ENCODE data around the gene NEURL3. TPM values are rescaled to one million over a fixed set of nuclear protein-coding genes. Genes with fewer than 3 reads are reported as not detected.

NEURL3 gene
- total and polyA plus RNA-seq, 2 donors (not counting 3 experiments of a cell fraction or from before 2014, with no cell fraction given): not detected

GRCh38 chr2:96528006-96528699 lies 23.0 kb upstream of the NEURL3 start:
- peak overlapping the region; percentile 62 for H3K9ac ChIP-seq (replicated peaks; ENCODE audit: extremely low read depth, insufficient read depth, low read length)

DNA sequence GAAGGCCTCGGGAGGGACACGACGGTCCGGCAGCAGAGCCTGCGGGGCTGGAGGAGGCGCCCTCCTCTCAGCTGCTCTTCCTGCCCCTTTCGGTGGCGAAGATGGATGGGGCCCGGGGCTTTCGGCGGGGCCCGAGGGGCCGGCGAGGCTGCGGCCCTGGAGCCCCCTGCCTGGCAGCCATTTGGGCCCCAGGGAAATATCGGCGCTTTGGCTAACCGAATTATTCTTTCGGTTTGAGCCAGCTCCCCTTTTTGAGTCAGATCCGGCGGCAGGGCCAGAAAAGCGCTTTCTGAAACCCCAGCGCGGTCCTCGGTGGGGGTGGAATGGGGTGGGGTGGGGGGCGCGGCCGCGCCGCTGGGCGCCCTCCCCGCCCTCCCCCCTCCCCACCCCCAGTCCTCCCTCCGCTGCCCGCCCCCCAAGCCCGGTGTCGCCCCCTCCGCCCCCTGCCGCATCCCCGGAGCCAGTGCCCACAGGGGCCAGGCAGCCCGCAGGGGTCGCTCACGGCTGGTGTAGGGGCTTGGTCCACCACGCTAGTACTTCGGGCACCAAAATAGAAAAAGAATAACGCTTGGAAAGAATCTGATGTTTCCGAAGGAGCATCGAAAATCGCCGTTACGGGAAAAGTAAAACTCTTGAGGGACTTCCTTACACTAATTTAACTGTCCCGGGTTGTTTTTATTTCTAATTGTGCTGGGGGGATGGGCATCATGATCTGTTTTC lies 22.3 kb upstream of the NEURL3 start:
- FAIRE-seq (peak; percentile 73), DNase-seq (ENCODE audit: low read depth, low spot score) (peak; percentile 58)
- peak overlapping the region; percentile 77 for H3K27ac ChIP-seq (ENCODE audit: insufficient read depth, low read depth, low read length)
- H3K36me3 ChIP-seq (ENCODE audit: control insufficient read depth in 2 of 2, extremely low read depth in 1 of 2, insufficient read depth in 2 of 2, low read length in 2 of 2): no peaks in the 10 kb centered on the region
- TF ChIP-seq EZH2 (IDR thresholded peaks at IDR 0.05; ENCODE audit: borderline replicate concordance, low read depth, low read length, severe bottlenecking) (no peak), FOS (IDR thresholded peaks at IDR 0.05; ENCODE audit: borderline replicate concordance, insufficient read depth, low read length) (no peak), POLR2AphosphoS5 (IDR thresholded peaks at IDR 0.05; ENCODE audit: insufficient read depth, low read depth, low read length) (no peak), MYC (IDR thresholded peaks at IDR 0.05; ENCODE audit: low read depth, low read length) (no peak)
- TF ChIP-seq, protein P1, sequence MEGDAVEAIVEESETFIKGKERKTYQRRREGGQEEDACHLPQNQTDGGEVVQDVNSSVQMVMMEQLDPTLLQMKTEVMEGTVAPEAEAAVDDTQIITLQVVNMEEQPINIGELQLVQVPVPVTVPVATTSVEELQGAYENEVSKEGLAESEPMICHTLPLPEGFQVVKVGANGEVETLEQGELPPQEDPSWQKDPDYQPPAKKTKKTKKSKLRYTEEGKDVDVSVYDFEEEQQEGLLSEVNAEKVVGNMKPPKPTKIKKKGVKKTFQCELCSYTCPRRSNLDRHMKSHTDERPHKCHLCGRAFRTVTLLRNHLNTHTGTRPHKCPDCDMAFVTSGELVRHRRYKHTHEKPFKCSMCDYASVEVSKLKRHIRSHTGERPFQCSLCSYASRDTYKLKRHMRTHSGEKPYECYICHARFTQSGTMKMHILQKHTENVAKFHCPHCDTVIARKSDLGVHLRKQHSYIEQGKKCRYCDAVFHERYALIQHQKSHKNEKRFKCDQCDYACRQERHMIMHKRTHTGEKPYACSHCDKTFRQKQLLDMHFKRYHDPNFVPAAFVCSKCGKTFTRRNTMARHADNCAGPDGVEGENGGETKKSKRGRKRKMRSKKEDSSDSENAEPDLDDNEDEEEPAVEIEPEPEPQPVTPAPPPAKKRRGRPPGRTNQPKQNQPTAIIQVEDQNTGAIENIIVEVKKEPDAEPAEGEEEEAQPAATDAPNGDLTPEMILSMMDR (IDR thresholded peaks at IDR 0.05; ENCODE audit: extremely low read depth in 1 of 2, insufficient read depth in 1 of 2, low read depth in 1 of 2, low read length in 2 of 2): peak; percentile 12 to 64
- TF ChIP-seq, protein P2, sequence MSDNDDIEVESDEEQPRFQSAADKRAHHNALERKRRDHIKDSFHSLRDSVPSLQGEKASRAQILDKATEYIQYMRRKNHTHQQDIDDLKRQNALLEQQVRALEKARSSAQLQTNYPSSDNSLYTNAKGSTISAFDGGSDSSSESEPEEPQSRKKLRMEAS (IDR thresholded peaks at IDR 0.05; ENCODE audit: insufficient read depth, insufficient read length): no peak
- H3K27me3 ChIP-seq (ENCODE audit: control insufficient read depth in 2 of 2, insufficient read depth in 2 of 2, low read length in 2 of 2): no peaks in the 10 kb centered on the region
- peak overlapping the region; percentile 80 for H3K4me2 ChIP-seq (ENCODE audit: insufficient read depth, low read length)
- CTCF ChIA-PET: interaction anchor here (0.6 to 3.6 kb wide), 23 partner anchors 8 to 289 kb away, joined by 3 to 101 read pairs (median 4); partner anchors contain the start of genes ARID5A, CNNM3 and NEURL3
- H4K20me1 ChIP-seq (replicated peaks; ENCODE audit: control insufficient read depth, extremely low read depth, insufficient read depth, low read length): no peaks in the 10 kb centered on the region
- H3K4me1 ChIP-seq (ENCODE audit: control insufficient read depth, extremely low read depth, insufficient read depth, low read length): peaks cover 33% of the 10 kb centered on the region
- intact Hi-C loops (cut with micrococcal nuclease) (loop anchor here (1.0 to 5.0 kb wide), 3 partner anchors 18 to 215 kb away; partner anchors contain the start of gene LMAN2L), dilution Hi-C loops (cut with MboI; ENCODE audit: extremely low pct_ligation_motif_present, low sequenced_read_pairs) (no loop called here)
- no TSS peak for BruUV-seq (replicated peaks)
- H3K9ac ChIP-seq (replicated peaks; ENCODE audit: extremely low read depth, insufficient read depth, low read length): peak overlapping the region; percentile 72
- H3K4me3 ChIP-seq (replicated peaks in 1 of 3; ENCODE audit: insufficient read depth in 1 of 3, low read depth in 1 of 3, low read length in 3 of 3): peak overlapping the region; percentile 17 to 53 (median 50)
- H2AFZ ChIP-seq (ENCODE audit: low read depth, low read length): peak overlapping the region; percentile 75
- H3K9me1 ChIP-seq (replicated peaks; ENCODE audit: control insufficient read depth, extremely low read depth, insufficient read depth, low read length): no peaks in the 10 kb centered on the region
- no peaks in the 10 kb centered on the region for H3K79me2 ChIP-seq (ENCODE audit: control insufficient read depth, insufficient read depth, low read length)
- no peaks in the 10 kb centered on the region for H3K9me3 ChIP-seq (replicated peaks; ENCODE audit: control insufficient read depth, insufficient read depth, low read length)
- POLR2A ChIA-PET: interaction anchor here (0.7 to 1.4 kb wide), 3 partner anchors 10 to 15 kb away, joined by 6 to 10 read pairs (median 7); no protein-coding TSS in a partner anchor

More at GRCh38 chr2:96528006-96528699, 23.0 kb upstream of the NEURL3 start:
- H2AFZ ChIP-seq (ENCODE audit: low read depth, low read length): peak overlapping the region; percentile 65
- intact Hi-C loops (cut with micrococcal nuclease): loop anchor here (1.0 to 5.0 kb wide), 3 partner anchors 19 to 214 kb away; partner anchors contain the start of gene LMAN2L
- H4K20me1 ChIP-seq (replicated peaks; ENCODE audit: control insufficient read depth, extremely low read depth, insufficient read depth, low read length): no peaks in the 10 kb centered on the region
- no peak for TF ChIP-seq POLR2A (IDR thresholded peaks at IDR 0.05; ENCODE audit: low read depth, low read length)
- peak; percentile 19 for TF ChIP-seq FOS (IDR thresholded peaks at IDR 0.05; ENCODE audit: borderline replicate concordance, insufficient read depth, low read length)
- no peaks in the 10 kb centered on the region for H3K9me3 ChIP-seq (replicated peaks; ENCODE audit: control insufficient read depth, insufficient read depth, low read length)
- H3K4me3 ChIP-seq (replicated peaks in 1 of 3; ENCODE audit: insufficient read depth in 1 of 3, low read depth in 1 of 3, low read length in 3 of 3): peak overlapping the region; percentile 17 to 53 (median 50)
- no peaks in the 10 kb centered on the region for H3K27me3 ChIP-seq (ENCODE audit: control insufficient read depth in 2 of 2, insufficient read depth in 2 of 2, low read length in 2 of 2)
- dilution Hi-C loops (cut with MboI; ENCODE audit: extremely low pct_ligation_motif_present, low sequenced_read_pairs): no loop called here
- FAIRE-seq (peak; percentile 84), DNase-seq (ENCODE audit: low read depth, low spot score) (peak; percentile 75)
- peak overlapping the region; percentile 77 for H3K27ac ChIP-seq (ENCODE audit: insufficient read depth, low read depth, low read length)
- ChIA-PET CTCF (interaction anchor here (0.6 to 3.6 kb wide), 15 partner anchors 10 to 535 kb away, joined by 3 to 101 read pairs (median 4); partner anchors contain the start of genes ARID5A and CNNM3), POLR2A (interaction anchor here (1.4 kb wide), 1 partner anchor 9 kb away, joined by 7 read pairs; no protein-coding TSS in a partner anchor)
- H3K36me3 ChIP-seq (ENCODE audit: control insufficient read depth in 2 of 2, extremely low read depth in 1 of 2, insufficient read depth in 2 of 2, low read length in 2 of 2): no peaks in the 10 kb centered on the region
- no peaks in the 10 kb centered on the region for H3K9me1 ChIP-seq (replicated peaks; ENCODE audit: control insufficient read depth, extremely low read depth, insufficient read depth, low read length)
- no peaks in the 10 kb centered on the region for H3K79me2 ChIP-seq (ENCODE audit: control insufficient read depth, insufficient read depth, low read length)
- peaks cover 36% of the 10 kb centered on the region for H3K4me1 ChIP-seq (ENCODE audit: control insufficient read depth, extremely low read depth, insufficient read depth, low read length)
- peak overlapping the region; percentile 80 for H3K4me2 ChIP-seq (ENCODE audit: insufficient read depth, low read length)
- BruUV-seq (replicated peaks): no TSS peak

Measured in endothelial cell of umbilical vein (primary cell).